Left lung (tissue), 10 donors: Measurements from ENCODE around the gene DCDC1. TPM values are rescaled to one million over a fixed set of nuclear protein-coding genes. Genes with fewer than 3 reads are reported as not detected.

Source experiments
- ATAC-seq: fragments of 200-7000 bp; cut with Tn5 transposase; one replicate; pipeline ENCODE4 v1.9.1; 2020; ENCODE audit warnings: moderate library complexity
- DNase-seq, 4 donors: peaks; one replicate each; pipeline ENCODE4 v3.0.0-alpha.2; 2013 to 2020
- H3K27ac ChIP-seq, 2 donors: fragments of 200-600 bp; sonication (generic) in 1 of 2; one replicate each; pipeline versions ENCODE4 v1.5.0 to v1.8.0; 2020 to 2021
- H3K27me3 ChIP-seq, 2 donors: fragments of 200-600 bp; sonication (generic) in 1 of 2; one replicate each; pipeline versions ENCODE4 v1.5.0 to v1.8.0; 2020 to 2021
- H3K36me3 ChIP-seq, 2 donors: fragments of 200-600 bp; sonication (generic) in 1 of 2; one replicate each; pipeline versions ENCODE4 v1.5.0 to v1.8.0; 2020 to 2021
- H3K4me1 ChIP-seq, 2 donors: fragments of 200-600 bp; one replicate each; pipeline ENCODE4 v1.8.0; 2021
- H3K4me3 ChIP-seq, 2 donors: fragments of 200-600 bp; sonication (generic) in 1 of 2; one replicate each; pipeline versions ENCODE4 v1.5.0 to v1.8.0; 2020 to 2021; ENCODE audit warnings: mild to moderate bottlenecking in 1 of 2
- H3K9me3 ChIP-seq, 2 donors: fragments of 200-600 bp; sonication (generic) in 1 of 2; one replicate each; pipeline versions ENCODE4 v1.5.0 to v1.8.0; 2020 to 2021
- intact Hi-C, 2 donors: fragments of 100-400 bp; cut with DNase I; formaldehyde crosslinking; loops; one replicate each; pipeline versions ENCODE4 v1.11.2 to v1.14.2; 2022
- polyA plus RNA-seq, 6 donors: library from polyadenylated mRNA; unstranded; fragments of 120-200 nt; gene quantifications; one replicate each; pipeline ENCODE4 v1.2.1, GENCODE V29; 2013; ENCODE audit not compliant: insufficient read length in 6 of 6
- total RNA-seq, 2 donors: library from RNA; stranded (reverse); fragmentation: NEBNext Ultra II Directional; extraction: Animal tissue kit (Norgen Biotek cat#: 25700); gene quantifications; one replicate each; pipeline ENCODE4 v1.2.1, GENCODE V29; 2021
- TF ChIP-seq, protein P1 (sequence below), 2 donors: fragments of 200-600 bp; sonication (generic) in 1 of 2; IDR thresholded peaks; one replicate each; pipeline versions ENCODE4 v1.5.0 to v1.8.0; 2021; ENCODE audit warnings: antibody characterized with exemption in 2 of 2
- donor health status: DM: no; HTN: yes; CAD: no.
- donor health status: DM: no; HTN: no; CAD: no.

The DCDC1 gene
- total and polyA plus RNA-seq, 8 donors = 0.09 to 3.3 (median 2.0) TPM

DNA sequence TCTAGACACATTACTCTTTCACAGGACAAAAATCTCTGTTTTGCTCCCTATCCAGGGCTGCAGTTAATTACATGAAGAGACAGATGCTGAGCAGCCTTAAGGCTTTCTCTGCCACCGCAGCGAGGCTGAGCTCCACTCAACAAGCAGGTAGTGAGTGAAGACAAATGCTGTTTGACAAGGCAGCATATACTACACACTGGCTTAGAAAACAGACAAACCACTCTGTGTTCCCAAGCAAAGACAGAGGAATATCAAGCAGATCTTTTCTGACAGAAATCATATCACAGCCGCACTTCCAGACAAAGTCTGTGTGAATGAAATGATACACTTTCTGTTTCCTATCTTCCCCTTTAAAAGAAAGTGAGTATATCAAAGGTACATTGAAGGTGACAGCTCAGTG lies 368.1 kb downstream of the DCDC1 start:
- H3K9me3 ChIP-seq = no peaks in the 10 kb centered on the region
- intact Hi-C loops = no loop called here
- TF ChIP-seq, protein P1, sequence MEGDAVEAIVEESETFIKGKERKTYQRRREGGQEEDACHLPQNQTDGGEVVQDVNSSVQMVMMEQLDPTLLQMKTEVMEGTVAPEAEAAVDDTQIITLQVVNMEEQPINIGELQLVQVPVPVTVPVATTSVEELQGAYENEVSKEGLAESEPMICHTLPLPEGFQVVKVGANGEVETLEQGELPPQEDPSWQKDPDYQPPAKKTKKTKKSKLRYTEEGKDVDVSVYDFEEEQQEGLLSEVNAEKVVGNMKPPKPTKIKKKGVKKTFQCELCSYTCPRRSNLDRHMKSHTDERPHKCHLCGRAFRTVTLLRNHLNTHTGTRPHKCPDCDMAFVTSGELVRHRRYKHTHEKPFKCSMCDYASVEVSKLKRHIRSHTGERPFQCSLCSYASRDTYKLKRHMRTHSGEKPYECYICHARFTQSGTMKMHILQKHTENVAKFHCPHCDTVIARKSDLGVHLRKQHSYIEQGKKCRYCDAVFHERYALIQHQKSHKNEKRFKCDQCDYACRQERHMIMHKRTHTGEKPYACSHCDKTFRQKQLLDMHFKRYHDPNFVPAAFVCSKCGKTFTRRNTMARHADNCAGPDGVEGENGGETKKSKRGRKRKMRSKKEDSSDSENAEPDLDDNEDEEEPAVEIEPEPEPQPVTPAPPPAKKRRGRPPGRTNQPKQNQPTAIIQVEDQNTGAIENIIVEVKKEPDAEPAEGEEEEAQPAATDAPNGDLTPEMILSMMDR (IDR thresholded peaks at IDR 0.05) = no peak
- H3K36me3 ChIP-seq = no peaks in the 10 kb centered on the region
- no peak for DNase-seq
- H3K4me3 ChIP-seq = no peak overlapping the region
- no peaks in the 10 kb centered on the region for H3K27me3 ChIP-seq
- H3K4me1 ChIP-seq = no peaks in the 10 kb centered on the region
- no peak for ATAC-seq
- no peak overlapping the region for H3K27ac ChIP-seq

DNA sequence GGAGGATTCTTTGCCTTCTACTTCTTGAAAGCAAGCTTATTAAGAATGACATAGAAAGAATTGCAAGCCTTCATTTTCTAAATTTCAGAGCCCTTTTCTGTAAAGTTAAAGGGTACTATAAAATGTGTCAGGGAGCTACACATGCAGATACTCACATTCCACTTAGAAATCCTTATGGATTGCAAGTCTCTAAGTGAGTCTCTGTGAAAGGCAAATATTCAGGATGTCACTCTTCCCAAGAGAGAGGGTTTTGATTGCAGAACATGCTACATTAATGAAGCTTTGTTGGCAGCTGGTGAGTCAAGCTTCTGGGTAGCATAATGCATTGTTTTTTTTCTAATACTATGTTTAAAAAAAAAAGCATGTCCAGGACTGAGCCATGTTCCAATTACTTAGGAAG lies 369.2 kb downstream of the DCDC1 start:
- no peaks in the 10 kb centered on the region for H3K36me3 ChIP-seq
- no peaks in the 10 kb centered on the region for H3K27me3 ChIP-seq
- TF ChIP-seq, protein P1 (IDR thresholded peaks at IDR 0.05) = no peak
- no peaks in the 10 kb centered on the region for H3K9me3 ChIP-seq
- intact Hi-C loops = no loop called here
- DNase-seq (no peak), ATAC-seq (no peak)
- H3K4me1 ChIP-seq = no peaks in the 10 kb centered on the region
- H3K4me3 ChIP-seq = no peak overlapping the region
- no peak overlapping the region for H3K27ac ChIP-seq

DNA sequence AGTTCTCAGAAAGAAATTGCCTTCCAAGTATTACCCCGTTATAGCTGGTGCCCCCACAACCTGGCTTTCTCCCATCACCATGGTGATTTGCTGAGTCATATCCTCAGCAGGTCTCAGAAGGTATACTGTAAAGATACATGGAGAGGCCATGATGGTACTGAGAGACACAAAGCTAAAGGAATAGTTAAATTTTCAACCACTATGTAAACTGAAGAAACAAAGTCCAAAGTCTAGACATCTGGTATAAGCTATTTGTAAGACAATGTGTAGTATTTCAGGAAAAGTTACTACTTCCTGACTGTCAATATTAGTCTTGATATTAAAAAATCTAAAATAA lies 377.1 kb downstream of the DCDC1 start:
- Histone ChIP-seq H3K9me3 (no peaks in the 10 kb centered on the region), H3K36me3 (no peaks in the 10 kb centered on the region), H3K27ac (no peak overlapping the region), H3K4me1 (no peaks in the 10 kb centered on the region), H3K27me3 (no peaks in the 10 kb centered on the region), H3K4me3 (no peak overlapping the region)
- TF ChIP-seq, protein P1 (IDR thresholded peaks at IDR 0.05) = no peak
- no peak for ATAC-seq
- no peak for DNase-seq
- intact Hi-C loops = no loop called here

DNA sequence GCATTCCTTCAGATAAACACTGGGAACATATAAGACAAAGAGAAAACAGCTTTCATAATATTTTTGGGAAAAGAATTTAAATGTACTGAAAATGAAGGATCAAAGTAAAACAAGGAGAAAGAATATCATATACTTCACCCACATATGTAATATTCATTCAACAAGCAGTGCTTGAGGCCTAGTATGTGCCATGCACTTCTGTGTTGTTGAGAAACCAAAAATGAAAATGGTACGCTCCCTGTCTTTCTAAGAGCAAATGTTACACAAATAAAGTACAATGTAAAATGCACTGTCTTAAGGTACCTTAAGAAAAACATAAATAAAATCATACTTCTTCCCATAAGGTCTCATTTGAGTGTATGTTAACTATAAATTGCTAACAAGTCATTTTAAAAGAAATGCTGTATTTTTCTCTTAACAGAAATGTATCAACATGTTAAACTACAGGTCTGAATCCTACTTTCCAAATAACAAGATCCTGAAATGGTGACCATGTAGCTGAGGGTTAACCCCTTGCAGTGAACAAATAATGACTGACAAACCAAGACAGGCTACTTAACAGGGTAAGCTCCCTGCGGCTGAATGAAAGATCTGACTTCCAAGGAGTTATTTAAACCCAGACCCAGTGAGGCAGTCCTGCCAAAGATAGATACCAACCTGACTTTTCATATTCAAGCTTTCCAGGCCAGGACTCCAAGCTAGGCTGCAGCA lies 377.6 kb downstream of the DCDC1 start:
- TF ChIP-seq, protein P1 (IDR thresholded peaks at IDR 0.05) = no peak
- H3K4me1 ChIP-seq = no peaks in the 10 kb centered on the region
- no peaks in the 10 kb centered on the region for H3K36me3 ChIP-seq
- no peaks in the 10 kb centered on the region for H3K9me3 ChIP-seq
- H3K4me3 ChIP-seq = no peak overlapping the region
- no peak for ATAC-seq
- intact Hi-C loops = no loop called here
- H3K27me3 ChIP-seq = no peaks in the 10 kb centered on the region
- no peak overlapping the region for H3K27ac ChIP-seq
- DNase-seq = no peak

DNA sequence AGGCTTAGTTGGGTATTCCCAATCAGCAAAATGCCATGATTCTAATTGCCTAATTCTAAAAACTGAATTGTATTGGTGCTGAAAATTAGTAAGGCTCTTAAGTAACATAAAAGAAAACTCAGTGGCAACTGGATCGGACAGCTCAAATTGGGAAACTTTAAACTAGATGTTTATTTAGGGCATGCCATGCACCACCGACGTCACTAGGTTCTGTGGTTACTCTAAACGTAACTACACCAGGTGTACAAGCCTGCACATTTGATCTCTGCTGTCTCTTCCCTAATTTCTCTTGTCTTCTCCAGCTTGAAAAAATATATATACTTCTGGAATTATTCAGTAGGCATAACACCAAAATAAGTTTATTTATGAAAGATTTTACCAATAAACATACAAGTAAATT lies 378.2 kb downstream of the DCDC1 start:
- Histone ChIP-seq H3K36me3 (no peaks in the 10 kb centered on the region), H3K27me3 (no peaks in the 10 kb centered on the region), H3K4me3 (no peak overlapping the region), H3K27ac (no peak overlapping the region), H3K4me1 (no peaks in the 10 kb centered on the region), H3K9me3 (no peaks in the 10 kb centered on the region)
- no peak for ATAC-seq
- TF ChIP-seq, protein P1 (IDR thresholded peaks at IDR 0.05) = no peak
- intact Hi-C loops = no loop called here
- DNase-seq = no peak
